Nephron progenitor cell (in vitro differentiated cells): Measurements from ENCODE around the gene CDCA4.

Experiments used
- DNase-seq: peaks from one replicate; pipeline ENCODE4 v3.0.0; 2021
- H3K27ac Mint-ChIP-seq: 2 replicates; pipeline ENCODE4 v1.8.0; 2021; ENCODE audit warnings: mild to moderate bottlenecking, moderate library complexity, mixed read lengths
- H3K27me3 Mint-ChIP-seq: 2 replicates; pipeline ENCODE4 v1.8.0; 2021; ENCODE audit warnings: mild to moderate bottlenecking, low read depth, mixed read lengths; ENCODE audit not compliant: poor library complexity
- H3K36me3 Mint-ChIP-seq: 2 replicates; pipeline ENCODE4 v1.8.0; 2021; ENCODE audit warnings: low read depth, mixed read lengths
- H3K4me1 Mint-ChIP-seq: 2 replicates; pipeline ENCODE4 v1.8.0; 2021; ENCODE audit warnings: mixed read lengths
- H3K4me3 Mint-ChIP-seq: 2 replicates; pipeline ENCODE4 v1.8.0; 2021; ENCODE audit warnings: mild to moderate bottlenecking, moderate library complexity, mixed read lengths
- H3K9me3 Mint-ChIP-seq: 2 replicates; pipeline ENCODE4 v1.8.0; 2021; ENCODE audit warnings: mild to moderate bottlenecking, moderate library complexity, mixed read lengths
- TF ChIP-seq, protein P1 (sequence below): fragments of 200-600 bp; sonication (generic); IDR thresholded peaks from 2 replicates; pipeline ENCODE4 v1.5.0; 2021; ENCODE audit warnings: antibody characterized with exemption

CDCA4 gene

DNA sequence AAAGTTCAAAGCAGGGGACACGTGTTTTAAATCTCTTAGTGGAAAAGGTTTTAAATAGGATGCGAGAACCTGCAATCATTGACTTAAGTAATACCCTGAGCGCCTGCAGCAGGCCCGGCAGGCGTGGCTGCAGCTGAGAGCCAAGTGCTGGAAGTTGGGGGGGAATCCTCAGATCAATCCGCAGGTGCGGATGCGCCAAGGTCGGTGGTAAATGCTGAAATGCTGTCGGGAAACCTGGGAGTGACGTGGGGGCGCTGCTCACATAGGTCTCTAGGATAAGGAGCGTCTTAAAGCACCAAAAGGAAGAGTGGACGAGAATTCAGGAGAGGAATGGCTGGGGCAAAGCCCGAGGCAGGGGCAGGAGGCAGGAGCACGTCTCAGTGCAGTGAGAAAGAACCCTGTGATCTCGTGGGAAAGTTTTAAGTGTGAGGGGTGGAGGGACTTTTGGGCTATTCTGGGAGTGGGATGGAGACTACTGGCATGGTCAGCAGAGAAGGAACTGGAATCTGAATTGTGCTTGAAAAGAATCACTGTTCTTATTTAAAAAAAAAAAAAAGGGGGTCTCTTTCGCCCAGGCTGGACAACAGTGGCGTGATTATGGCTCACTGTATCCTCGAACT, 883 bp upstream of the CDCA4 start:
- peak overlapping the region; percentile 89 for H3K27ac Mint-ChIP-seq
- H3K9me3 Mint-ChIP-seq, result no peaks in the 10 kb centered on the region
- DNase-seq, result peak; percentile 53
- TF ChIP-seq, protein P1, sequence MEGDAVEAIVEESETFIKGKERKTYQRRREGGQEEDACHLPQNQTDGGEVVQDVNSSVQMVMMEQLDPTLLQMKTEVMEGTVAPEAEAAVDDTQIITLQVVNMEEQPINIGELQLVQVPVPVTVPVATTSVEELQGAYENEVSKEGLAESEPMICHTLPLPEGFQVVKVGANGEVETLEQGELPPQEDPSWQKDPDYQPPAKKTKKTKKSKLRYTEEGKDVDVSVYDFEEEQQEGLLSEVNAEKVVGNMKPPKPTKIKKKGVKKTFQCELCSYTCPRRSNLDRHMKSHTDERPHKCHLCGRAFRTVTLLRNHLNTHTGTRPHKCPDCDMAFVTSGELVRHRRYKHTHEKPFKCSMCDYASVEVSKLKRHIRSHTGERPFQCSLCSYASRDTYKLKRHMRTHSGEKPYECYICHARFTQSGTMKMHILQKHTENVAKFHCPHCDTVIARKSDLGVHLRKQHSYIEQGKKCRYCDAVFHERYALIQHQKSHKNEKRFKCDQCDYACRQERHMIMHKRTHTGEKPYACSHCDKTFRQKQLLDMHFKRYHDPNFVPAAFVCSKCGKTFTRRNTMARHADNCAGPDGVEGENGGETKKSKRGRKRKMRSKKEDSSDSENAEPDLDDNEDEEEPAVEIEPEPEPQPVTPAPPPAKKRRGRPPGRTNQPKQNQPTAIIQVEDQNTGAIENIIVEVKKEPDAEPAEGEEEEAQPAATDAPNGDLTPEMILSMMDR, result no peak
- peaks cover 48% of the 10 kb centered on the region for H3K4me1 Mint-ChIP-seq
- H3K27me3 Mint-ChIP-seq, result peaks cover 10% of the 10 kb centered on the region
- H3K36me3 Mint-ChIP-seq, result peaks cover 8% of the 10 kb centered on the region
- peak overlapping the region; percentile 93 for H3K4me3 Mint-ChIP-seq

DNA sequence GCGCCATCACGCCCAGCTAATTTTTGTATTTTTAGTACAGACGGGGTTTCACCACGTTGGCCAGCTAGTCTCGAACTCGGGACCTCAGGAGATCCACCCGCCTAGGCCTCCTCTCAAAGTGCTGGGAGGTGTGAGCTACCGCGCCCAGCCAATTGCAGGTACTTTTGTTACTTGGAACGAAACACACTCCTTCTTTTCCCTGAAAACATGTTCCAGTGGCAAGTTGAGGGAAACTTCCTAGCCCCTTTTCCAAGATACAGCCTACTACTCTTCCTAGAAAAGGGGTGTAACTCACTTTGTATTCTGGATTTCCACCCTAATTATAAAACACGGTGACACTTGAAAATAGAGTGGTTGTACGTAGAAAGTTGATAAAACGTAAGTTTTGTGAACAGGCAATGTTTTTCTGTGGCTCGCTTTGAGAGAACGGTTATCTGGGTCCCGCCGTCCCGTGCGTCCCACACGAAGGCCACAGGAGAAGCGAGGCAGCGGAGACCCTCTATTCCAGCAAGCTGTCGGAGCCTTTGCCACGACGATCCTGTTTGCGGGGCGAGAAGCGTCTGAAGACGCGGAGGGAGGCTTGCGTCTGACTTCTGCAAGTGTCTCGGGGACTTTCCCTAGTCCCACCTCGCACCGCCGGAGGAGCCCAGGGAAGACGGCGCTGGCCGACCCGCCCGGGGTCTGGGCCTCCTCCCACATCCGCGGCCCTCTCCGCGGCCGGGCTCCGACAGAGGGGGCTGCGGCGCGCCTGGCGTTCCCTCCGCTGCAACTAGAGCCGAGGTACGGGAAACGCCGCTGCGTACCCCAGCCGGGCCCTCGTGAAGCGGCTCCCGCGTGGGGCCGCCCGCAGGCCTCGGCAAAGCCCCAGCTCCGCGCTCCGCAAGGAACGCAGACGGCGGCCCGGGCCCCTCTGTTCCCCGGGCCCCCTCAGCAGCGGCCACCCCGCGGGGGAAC, 745 bp downstream of the CDCA4 start:
- DNase-seq, result peak; percentile 70
- Mint-ChIP-seq H3K9me3 (no peaks in the 10 kb centered on the region), H3K27me3 (peaks cover 4% of the 10 kb centered on the region), H3K4me1 (peaks cover 62% of the 10 kb centered on the region), H3K36me3 (peaks cover 15% of the 10 kb centered on the region), H3K4me3 (peak overlapping the region; percentile 92), H3K27ac (peak overlapping the region; percentile 91)
- TF ChIP-seq, protein P1, result no peak

DNA sequence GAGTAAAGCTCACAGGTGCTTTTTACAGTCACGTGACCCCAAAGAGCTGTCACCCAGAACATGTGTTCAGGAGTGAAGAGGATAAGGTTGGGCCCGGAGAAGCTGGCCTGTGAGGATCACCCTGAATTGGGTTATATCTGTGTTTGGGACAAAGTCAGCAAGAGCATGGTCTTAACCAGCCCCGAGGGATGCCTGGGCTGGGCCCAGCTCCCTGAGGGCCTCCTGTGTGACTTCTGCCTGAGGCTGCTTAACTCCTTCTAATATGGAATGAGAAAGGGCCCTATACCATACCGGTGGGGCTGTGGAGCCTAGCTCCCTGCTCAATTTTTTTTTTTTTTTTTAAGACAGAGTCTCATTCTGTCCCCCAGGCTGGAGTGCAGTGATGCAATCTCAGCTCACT, 2.5 kb downstream of the CDCA4 start:
- Mint-ChIP-seq H3K4me3 (peak overlapping the region; percentile 92), H3K4me1 (peaks cover 77% of the 10 kb centered on the region), H3K27ac (no peak overlapping the region), H3K9me3 (no peaks in the 10 kb centered on the region), H3K27me3 (no peaks in the 10 kb centered on the region), H3K36me3 (peaks cover 15% of the 10 kb centered on the region)
- TF ChIP-seq, protein P1, result no peak
- DNase-seq, result no peak

DNA sequence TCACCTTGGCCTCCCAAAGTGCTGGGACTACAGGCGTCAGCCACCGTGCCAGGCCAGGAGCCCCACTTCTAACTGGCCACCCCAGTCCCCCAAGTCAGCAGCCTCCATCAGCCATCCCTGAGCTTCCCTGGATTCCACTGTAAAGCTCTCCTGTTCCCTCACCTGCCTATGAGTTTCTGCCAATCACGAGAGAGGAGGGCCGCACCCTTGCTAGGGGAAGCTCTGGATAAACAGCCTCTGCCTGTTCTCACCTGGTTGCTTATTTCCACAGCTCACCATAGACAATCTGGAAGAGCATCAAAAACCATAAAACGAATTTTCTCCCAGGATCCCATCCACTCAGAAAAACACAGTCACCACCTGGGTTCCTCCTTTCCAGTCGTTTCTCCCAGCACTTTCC, 5.0 kb downstream of the CDCA4 start:
- H3K36me3 Mint-ChIP-seq, result peaks cover 15% of the 10 kb centered on the region
- H3K4me3 Mint-ChIP-seq, result no peak overlapping the region
- H3K4me1 Mint-ChIP-seq, result peaks cover 70% of the 10 kb centered on the region
- no peaks in the 10 kb centered on the region for H3K27me3 Mint-ChIP-seq
- no peak overlapping the region for H3K27ac Mint-ChIP-seq
- no peaks in the 10 kb centered on the region for H3K9me3 Mint-ChIP-seq
- no peak for DNase-seq
- TF ChIP-seq, protein P1, result no peak

DNA sequence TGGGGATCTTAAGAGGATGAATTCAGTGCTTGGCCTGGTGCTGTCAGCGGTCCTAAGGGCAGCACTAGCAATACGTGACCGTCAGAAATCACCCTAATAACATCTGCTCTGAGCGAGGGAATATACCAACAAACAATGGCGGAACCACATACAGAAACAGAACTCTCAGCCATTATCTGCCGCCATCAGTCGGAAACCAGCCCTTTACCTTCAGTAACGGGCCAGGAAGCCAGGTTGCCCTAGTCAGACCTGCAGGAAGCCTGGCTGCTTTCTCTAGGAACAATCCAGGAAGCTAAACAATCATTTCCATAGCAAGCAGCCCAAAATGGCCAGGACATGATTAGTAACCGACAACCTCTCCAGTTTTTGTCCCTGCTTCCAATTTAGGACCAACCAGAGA, 5.6 kb downstream of the CDCA4 start:
- H3K4me1 Mint-ChIP-seq, result peaks cover 70% of the 10 kb centered on the region
- no peak overlapping the region for H3K4me3 Mint-ChIP-seq
- peaks cover 22% of the 10 kb centered on the region for H3K36me3 Mint-ChIP-seq
- no peak for DNase-seq
- peak overlapping the region; percentile 7 for H3K27ac Mint-ChIP-seq
- H3K27me3 Mint-ChIP-seq, result no peaks in the 10 kb centered on the region
- TF ChIP-seq, protein P1, result no peak
- H3K9me3 Mint-ChIP-seq, result no peaks in the 10 kb centered on the region
